Glomerular visceral epithelial cell (primary cell): Measurements from ENCODE around the gene GAB2.

Source experiments
- DNase-seq: peaks from one replicate; pipeline ENCODE4 v3.0.0-alpha.2; 2016; ENCODE audit errors: extremely low spot score

GAB2 gene

GRCh38 chr11:78205691-78206090 is 211.9 kb downstream of the GAB2 start:
- DNase-seq: no peak

- DNase-seq: no peak
Observed at GRCh38 chr11:78205256-78205655, 212.4 kb downstream of the GAB2 start.

GRCh38 chr11:78203184-78203583 is 214.4 kb downstream of the GAB2 start:
- no peak for DNase-seq

GRCh38 chr11:78202733-78203167 is 214.9 kb downstream of the GAB2 start:
- no peak for DNase-seq

- DNase-seq: no peak
Observed at GRCh38 chr11:78201096-78201818, 216.4 kb downstream of the GAB2 start.

- DNase-seq: no peak
Observed at GRCh38 chr11:78200553-78200952, 217.1 kb downstream of the GAB2 start.

- no peak for DNase-seq
Observed at GRCh38 chr11:78200061-78200460, 217.6 kb downstream of the GAB2 start.

- DNase-seq: no peak
Observed at GRCh38 chr11:78199653-78200015, 218.0 kb downstream of the GAB2 start.

GRCh38 chr11:78199015-78199652 is 218.5 kb downstream of the GAB2 start:
- no peak for DNase-seq

GRCh38 chr11:78197816-78198215 is 219.8 kb downstream of the GAB2 start:
- DNase-seq: no peak

GRCh38 chr11:78196661-78197091 is 220.9 kb downstream of the GAB2 start:
- no peak for DNase-seq

- no peak for DNase-seq
Observed at GRCh38 chr11:78195917-78196560, 221.6 kb downstream of the GAB2 start.

GRCh38 chr11:78194490-78194889 is 223.1 kb downstream of the GAB2 start:
- no peak for DNase-seq

- no peak for DNase-seq
Observed at GRCh38 chr11:78193806-78194205, 223.8 kb downstream of the GAB2 start.

- DNase-seq: no peak
Observed at GRCh38 chr11:78192911-78193351, 224.7 kb downstream of the GAB2 start.

GRCh38 chr11:78192223-78192719 is 225.3 kb downstream of the GAB2 start:
- no peak for DNase-seq

- DNase-seq: no peak
Observed at GRCh38 chr11:78190871-78191538, 226.6 kb downstream of the GAB2 start.

- no peak for DNase-seq
Observed at GRCh38 chr11:78190374-78190773, 227.2 kb downstream of the GAB2 start.

- DNase-seq: no peak
Observed at GRCh38 chr11:78189851-78190250, 227.8 kb downstream of the GAB2 start.

- no peak for DNase-seq
Observed at GRCh38 chr11:78189174-78189724, 228.4 kb downstream of the GAB2 start.

- peak; percentile 95 for DNase-seq
Observed at GRCh38 chr11:78188286-78189173, 229.1 kb downstream of the GAB2 start, which contains the start of the genes KCTD21 and USP35. TSS of gene KCTD21 (minus strand) at chr11:78188626. CDS start at chr11:78174554, 14,072 bp downstream. TSS of gene USP35 (plus strand) at chr11:78188919. CDS start at chr11:78196246, 7,327 bp downstream.
